Measurements from ENCODE around the gene SLC25A34. TPM values are rescaled to one million over a fixed set of nuclear protein-coding genes. Genes with fewer than 3 reads are reported as not detected.

SLC25A34 gene
- total RNA-seq, 1 donor from 2014 or later = under 0.01 TPM

DNA sequence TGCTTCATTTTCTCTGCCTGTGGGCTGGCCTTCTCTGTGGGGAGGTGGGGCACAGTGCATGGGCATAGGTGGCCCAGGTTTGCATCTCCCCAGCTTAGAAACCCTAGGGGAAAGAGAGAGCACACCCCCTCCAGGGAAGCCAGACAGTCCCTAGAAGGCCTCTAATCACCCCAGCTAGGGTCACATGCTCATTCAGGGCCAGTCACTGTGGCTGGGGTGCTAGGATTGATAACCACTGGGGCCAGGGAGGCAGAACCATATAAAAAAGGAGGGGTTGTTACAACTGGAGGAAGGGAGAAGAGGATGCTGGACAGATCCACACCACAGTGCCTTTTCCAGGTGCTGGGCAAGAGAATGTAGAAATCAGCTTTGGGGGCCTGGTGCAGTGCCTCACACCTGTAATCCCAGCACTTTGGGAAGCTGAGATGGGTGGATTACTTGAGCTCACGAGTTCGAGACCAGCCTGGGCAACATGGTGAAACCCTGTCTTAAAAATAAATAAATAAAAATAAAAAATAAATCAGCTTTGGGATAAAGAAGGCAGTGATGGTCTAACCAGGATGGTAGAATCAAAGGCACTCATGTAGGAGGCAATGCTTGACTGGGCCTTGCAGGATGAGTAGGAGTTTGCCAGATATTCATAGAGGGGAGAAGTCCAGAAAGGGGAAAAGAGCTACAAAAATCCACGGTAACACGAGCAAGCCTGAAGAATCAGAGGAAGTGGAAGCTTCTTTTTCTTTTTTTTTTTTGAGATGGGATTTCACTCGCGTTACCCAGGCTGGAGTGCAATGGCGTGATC is 42.0 kb downstream of the SLC25A34 start:
- no peaks in the 10 kb centered on the region for H3K27me3 ChIP-seq (ENCODE audit: control insufficient read depth, insufficient read depth, low read length)
- peaks cover 26% of the 10 kb centered on the region for H3K36me3 ChIP-seq (ENCODE audit: control insufficient read depth, insufficient read depth, low read length)
- no peak for DNase-seq (ENCODE audit: low read depth)
- no peak for FAIRE-seq
- no peak overlapping the region for H3K4me3 ChIP-seq (ENCODE audit: low read depth, low read length)
- TF ChIP-seq, protein P1, sequence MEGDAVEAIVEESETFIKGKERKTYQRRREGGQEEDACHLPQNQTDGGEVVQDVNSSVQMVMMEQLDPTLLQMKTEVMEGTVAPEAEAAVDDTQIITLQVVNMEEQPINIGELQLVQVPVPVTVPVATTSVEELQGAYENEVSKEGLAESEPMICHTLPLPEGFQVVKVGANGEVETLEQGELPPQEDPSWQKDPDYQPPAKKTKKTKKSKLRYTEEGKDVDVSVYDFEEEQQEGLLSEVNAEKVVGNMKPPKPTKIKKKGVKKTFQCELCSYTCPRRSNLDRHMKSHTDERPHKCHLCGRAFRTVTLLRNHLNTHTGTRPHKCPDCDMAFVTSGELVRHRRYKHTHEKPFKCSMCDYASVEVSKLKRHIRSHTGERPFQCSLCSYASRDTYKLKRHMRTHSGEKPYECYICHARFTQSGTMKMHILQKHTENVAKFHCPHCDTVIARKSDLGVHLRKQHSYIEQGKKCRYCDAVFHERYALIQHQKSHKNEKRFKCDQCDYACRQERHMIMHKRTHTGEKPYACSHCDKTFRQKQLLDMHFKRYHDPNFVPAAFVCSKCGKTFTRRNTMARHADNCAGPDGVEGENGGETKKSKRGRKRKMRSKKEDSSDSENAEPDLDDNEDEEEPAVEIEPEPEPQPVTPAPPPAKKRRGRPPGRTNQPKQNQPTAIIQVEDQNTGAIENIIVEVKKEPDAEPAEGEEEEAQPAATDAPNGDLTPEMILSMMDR (IDR thresholded peaks at IDR 0.05; ENCODE audit: insufficient read depth, low read length, severe bottlenecking) = no peak

DNA sequence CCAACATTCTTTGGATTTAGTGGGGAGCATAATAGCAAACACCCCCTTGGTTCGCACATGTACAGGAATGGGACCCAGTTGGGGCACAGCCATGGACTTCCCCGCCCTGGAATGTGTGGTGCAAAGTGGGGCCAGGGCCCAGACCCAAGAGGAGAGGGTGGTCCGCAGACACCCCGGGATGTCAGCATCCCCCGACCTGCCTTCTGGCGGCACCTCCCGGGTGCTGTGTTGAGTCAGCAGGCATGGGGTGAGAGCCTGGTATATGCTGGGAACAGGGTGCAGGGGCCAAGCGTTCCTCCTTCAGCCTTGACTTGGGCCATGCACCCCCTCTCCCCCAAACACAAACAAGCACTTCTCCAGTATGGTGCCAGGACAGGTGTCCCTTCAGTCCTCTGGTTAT is 49.6 kb downstream of the SLC25A34 start:
- Histone ChIP-seq H3K4me3 (ENCODE audit: low read depth, low read length) (no peak overlapping the region), H3K27me3 (ENCODE audit: control insufficient read depth, insufficient read depth, low read length) (no peaks in the 10 kb centered on the region), H3K36me3 (ENCODE audit: control insufficient read depth, insufficient read depth, low read length) (peaks cover 12% of the 10 kb centered on the region)
- TF ChIP-seq, protein P1 (IDR thresholded peaks at IDR 0.05; ENCODE audit: insufficient read depth, low read length, severe bottlenecking) = no peak
- FAIRE-seq (no peak), DNase-seq (ENCODE audit: low read depth) (no peak)

DNA sequence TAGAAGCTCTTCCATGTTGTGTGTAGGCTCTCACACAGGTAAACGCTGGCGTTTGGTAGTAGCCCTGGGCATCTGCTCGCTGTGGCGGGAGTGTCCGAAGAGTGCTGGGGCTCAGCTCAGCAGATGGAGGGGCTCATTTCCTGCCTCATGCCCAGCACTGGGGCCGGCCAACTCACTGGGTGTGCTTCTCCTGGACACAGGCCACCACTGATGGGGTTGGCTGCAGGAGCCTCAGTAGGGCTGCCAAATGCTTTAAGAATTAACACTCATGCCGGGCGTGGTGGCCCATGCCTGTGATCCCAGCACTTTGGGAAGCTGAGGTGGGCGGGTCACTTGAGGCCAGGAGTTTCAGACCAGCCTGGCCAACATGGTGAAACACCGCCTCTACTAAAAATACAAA is 50.5 kb downstream of the SLC25A34 start:
- H3K27me3 ChIP-seq (ENCODE audit: control insufficient read depth, insufficient read depth, low read length) = no peaks in the 10 kb centered on the region
- DNase-seq (ENCODE audit: low read depth) (no peak), FAIRE-seq (no peak)
- peaks cover 12% of the 10 kb centered on the region for H3K36me3 ChIP-seq (ENCODE audit: control insufficient read depth, insufficient read depth, low read length)
- TF ChIP-seq, protein P1 (IDR thresholded peaks at IDR 0.05; ENCODE audit: insufficient read depth, low read length, severe bottlenecking) = no peak
- no peak overlapping the region for H3K4me3 ChIP-seq (ENCODE audit: low read depth, low read length)

DNA sequence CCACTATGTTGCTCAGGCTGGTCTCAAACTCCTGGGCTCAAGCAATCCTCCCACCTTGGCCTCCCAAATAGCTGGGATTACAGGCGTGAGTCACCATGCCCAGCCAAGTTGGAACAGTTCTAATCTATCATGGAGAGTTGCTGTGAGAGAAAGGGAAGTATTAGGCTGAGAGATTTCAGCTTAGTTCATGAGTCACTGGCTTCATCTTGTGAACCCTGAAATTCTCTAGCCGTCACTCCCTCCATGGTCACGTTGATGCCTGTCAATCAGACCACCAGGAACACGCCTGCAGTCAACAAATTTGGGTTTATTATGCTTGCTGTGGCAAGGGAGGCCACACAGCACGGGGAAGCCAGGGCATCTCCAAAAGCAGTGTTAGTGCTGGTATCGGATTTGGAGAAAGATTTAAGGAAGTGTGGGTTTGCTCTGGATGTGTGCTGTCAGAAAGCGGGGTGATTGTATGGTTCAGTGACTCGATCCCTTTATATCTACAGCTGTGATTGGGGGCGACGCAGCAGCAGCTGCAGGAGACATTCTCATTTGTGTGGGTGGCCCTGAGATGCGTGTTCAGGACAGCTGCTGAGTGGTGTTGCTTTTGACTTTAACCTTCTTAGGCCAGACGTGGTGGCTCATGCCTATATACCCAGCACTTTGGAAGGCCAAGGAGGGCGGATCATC is 52.7 kb downstream of the SLC25A34 start:
- Histone ChIP-seq H3K36me3 (ENCODE audit: control insufficient read depth, insufficient read depth, low read length) (peaks cover 7% of the 10 kb centered on the region), H3K4me3 (ENCODE audit: low read depth, low read length) (no peak overlapping the region), H3K27me3 (ENCODE audit: control insufficient read depth, insufficient read depth, low read length) (no peaks in the 10 kb centered on the region)
- DNase-seq (ENCODE audit: low read depth) = peak; percentile 92
- FAIRE-seq = no peak
- TF ChIP-seq, protein P1 (IDR thresholded peaks at IDR 0.05; ENCODE audit: insufficient read depth, low read length, severe bottlenecking) = no peak

Other genes with a start within 250 kb of the SLC25A34 start
- gene CASP9, start 212.0 kb upstream of the SLC25A34 start, total RNA-seq = 3.2 and 6.1 TPM in 2 replicates
- 7.6 and 11.8 TPM in 2 replicates for gene DNAJC16, start 209.4 kb upstream of the SLC25A34 start, total RNA-seq
- 0.51 and 1.6 TPM in 2 replicates for gene AGMAT, start 151.2 kb upstream of the SLC25A34 start, total RNA-seq
- gene DDI2, start 118.8 kb upstream of the SLC25A34 start, total RNA-seq = 13.7 and 19.1 TPM in 2 replicates
- gene PLEKHM2, start 51.9 kb upstream of the SLC25A34 start, total RNA-seq = 52.0 and 60.6 TPM in 2 replicates
- not detected in 2 replicates for gene TMEM82, start 6.2 kb downstream of the SLC25A34 start, total RNA-seq
- 60.9 and 72.4 TPM in 2 replicates for gene FBLIM1, start 22.5 kb downstream of the SLC25A34 start, total RNA-seq
- 1.8 and 4.9 TPM in 2 replicates for gene UQCRHL, start 71.4 kb downstream of the SLC25A34 start, total RNA-seq
- 18.3 and 19.2 TPM in 2 replicates for gene SPEN, start 111.4 kb downstream of the SLC25A34 start, total RNA-seq
- 33.7 and 34.3 TPM in 2 replicates for gene ZBTB17, start 239.8 kb downstream of the SLC25A34 start, total RNA-seq

All from bronchial epithelial cell (primary cell).